Uterus (tissue), 4 donors: Measurements from ENCODE around the gene CRYBB2. TPM values are rescaled to one million over a fixed set of nuclear protein-coding genes. Genes with fewer than 3 reads are reported as not detected.
"Not testable (repeated sequence)": the region's sequence is repeated elsewhere in the genome, so short reads cannot be mapped to it uniquely, and the experiment has no call there.

Experiments used
- DNase-seq, 2 donors: peaks; one replicate each; pipeline ENCODE4 v3.0.0-alpha.2; 2019 to 2020
- H3K27ac ChIP-seq, 2 donors: fragments of 200-600 bp; sonication (generic); 1 replicate in 1 of 2; 2 replicates in 1 of 2; pipeline ENCODE4 v1.5.1; 2016 to 2018
- H3K27me3 ChIP-seq, 2 donors: fragments of 200-600 bp; sonication (generic); one replicate each; pipeline ENCODE4 v1.5.1; 2018 to 2019; ENCODE audit warnings: control low read depth in 1 of 2
- H3K36me3 ChIP-seq, 2 donors: fragments of 200-600 bp; sonication (generic); one replicate each; pipeline ENCODE4 v1.5.1; 2019; ENCODE audit warnings: control low read depth in 1 of 2
- H3K4me1 ChIP-seq, 2 donors: fragments of 200-600 bp; sonication (generic); one replicate each; pipeline ENCODE4 v1.5.1; 2018 to 2019; ENCODE audit warnings: control low read depth in 1 of 2
- H3K4me3 ChIP-seq, 2 donors: fragments of 200-600 bp; sonication (generic); 1 replicate in 1 of 2; 2 replicates in 1 of 2; pipeline ENCODE4 v1.5.1; 2018 to 2019; ENCODE audit warnings: mild to moderate bottlenecking in 1 of 2
- H3K9me3 ChIP-seq, 2 donors: fragments of 200-600 bp; sonication (generic); one replicate each; pipeline ENCODE4 v1.5.1; 2019; ENCODE audit warnings: control low read depth in 1 of 2
- intact Hi-C: fragments of 100-400 bp; cut with DNase I; formaldehyde crosslinking; loops from one replicate; pipeline ENCODE4 v1.15.1; 2023; ENCODE audit warnings: low total_unique reads
- small RNA-seq: library from RNA; depleted of rRNA; stranded (forward); fragments of <200 nt; gene quantifications from one replicate; pipeline ENCODE3, GENCODE V24; 2016
- total RNA-seq, 4 donors: library from RNA; depleted of rRNA in 3 of 4; stranded (reverse); fragments of >200 nt in 3 of 4; gene quantifications; one replicate each; pipeline versions ENCODE4 v1.1.0 to v1.2.4, GENCODE V29; 2014 to 2023
- donor health status: DM: yes; HTN: yes; CAD: no.

The CRYBB2 gene
- total RNA-seq, 4 donors from 2014 or later: not detected

DNA sequence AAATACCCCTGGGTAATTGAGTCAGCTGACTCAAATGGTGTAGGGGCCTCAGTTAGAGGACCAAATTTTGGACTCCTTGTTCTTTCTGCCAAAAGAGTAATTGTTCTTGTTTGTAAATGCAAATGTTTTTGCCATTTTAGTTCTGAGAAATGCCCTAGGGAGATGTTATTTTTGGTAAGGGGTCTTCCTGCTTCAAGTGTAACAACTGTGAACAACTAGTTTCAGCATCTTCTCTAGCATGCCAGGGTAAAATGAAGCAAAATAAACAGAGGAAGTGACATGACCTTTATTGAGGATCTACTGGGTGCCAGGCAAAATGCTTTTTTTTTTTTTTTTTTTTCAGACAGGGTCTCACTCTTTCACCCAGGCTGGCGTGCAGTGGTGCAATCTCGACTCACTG lies 60.7 kb downstream of the CRYBB2 start:
- not testable (repeated sequence) for H3K36me3 ChIP-seq, H3K4me1 ChIP-seq, H3K9me3 ChIP-seq, H3K4me3 ChIP-seq, DNase-seq, H3K27ac ChIP-seq
- peaks cover 0 to 12% of the 10 kb centered on the region in 2 donors for H3K27me3 ChIP-seq
- intact Hi-C loops: loop anchor here (10.0 kb wide), 1 partner anchor 305 kb away; no protein-coding TSS in a partner anchor

Small RNAs within 50 kb of the gene (small RNA-seq; reads per million reads assigned to genes)
- gene Z99916.2: not detected

Other genes with a start within 250 kb of the CRYBB2 start
- gene CRYBB3, start 19.8 kb upstream of the CRYBB2 start, total RNA-seq: not detected